Stimulated activated CD4-positive, alpha-beta T cell treated with anti-CD3 and anti-CD28 coated beads, Interleukin-2, amount 100 ng/mL, for 48 hours (primary cell): ENCODE data around the gene STK4.
"Not testable (repeated sequence)": the region's sequence is repeated elsewhere in the genome, so short reads cannot be mapped to it uniquely, and the experiment has no call there.

Source experiments
- DNase-seq, 2 donors: peaks; one replicate each; pipeline ENCODE4 v3.0.0-alpha.2; 2020

Gene STK4

DNA sequence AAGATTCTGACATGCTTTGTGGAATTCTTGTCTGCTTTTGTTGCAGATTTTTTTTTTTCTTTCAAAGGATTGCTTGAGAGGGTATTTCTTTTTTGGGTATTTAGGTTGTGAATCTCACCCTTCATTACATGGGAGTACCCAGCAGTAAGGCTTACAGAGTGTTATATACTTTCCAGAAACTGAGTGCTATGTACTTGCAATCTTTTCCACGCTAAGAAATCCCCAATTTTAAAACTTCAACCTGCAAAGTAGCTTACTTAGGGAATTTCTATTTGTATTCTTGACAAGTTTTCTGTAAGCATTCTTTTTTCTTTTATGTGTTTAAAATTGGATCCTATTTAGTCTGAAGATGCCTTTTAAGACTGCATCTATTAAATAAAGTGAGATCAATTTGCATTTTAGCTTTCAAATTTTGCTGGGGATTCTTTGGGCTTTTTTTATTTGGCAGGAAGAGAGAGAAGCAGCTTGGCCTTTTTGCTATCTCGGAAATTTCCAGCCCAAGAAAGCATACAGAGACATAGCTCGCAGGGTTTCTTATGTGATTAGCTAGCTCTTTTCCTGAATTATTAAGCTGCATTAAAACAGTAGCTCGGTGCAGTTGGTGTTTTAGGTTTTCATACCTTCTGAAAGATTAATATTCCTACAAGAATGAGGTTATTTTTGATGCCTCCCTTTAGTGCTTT, 92.0 kb downstream of the STK4 start:
- DNase-seq: no peak

GRCh38 chr20:45059022-45059728, 92.9 kb downstream of the STK4 start:
- no peak for DNase-seq

DNA sequence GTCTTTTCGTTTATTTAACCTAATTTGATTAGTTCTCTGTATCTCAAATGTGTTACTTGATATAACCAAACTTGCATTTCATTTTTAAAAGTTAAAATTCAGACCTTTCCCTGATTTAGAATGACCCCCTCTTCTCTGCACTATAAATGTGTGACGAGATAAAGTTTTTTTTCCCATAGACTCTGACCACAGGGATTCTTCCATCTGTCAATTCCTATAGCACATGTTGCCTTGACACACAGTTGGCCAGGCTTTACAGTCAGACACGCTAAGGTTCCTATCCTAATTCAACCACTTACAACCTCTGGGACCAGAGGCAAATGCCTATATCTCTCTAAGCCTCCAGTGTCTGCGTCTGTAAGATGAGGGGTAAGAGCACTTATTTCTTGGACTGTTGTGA, 94.0 kb downstream of the STK4 start:
- no peak for DNase-seq

DNA sequence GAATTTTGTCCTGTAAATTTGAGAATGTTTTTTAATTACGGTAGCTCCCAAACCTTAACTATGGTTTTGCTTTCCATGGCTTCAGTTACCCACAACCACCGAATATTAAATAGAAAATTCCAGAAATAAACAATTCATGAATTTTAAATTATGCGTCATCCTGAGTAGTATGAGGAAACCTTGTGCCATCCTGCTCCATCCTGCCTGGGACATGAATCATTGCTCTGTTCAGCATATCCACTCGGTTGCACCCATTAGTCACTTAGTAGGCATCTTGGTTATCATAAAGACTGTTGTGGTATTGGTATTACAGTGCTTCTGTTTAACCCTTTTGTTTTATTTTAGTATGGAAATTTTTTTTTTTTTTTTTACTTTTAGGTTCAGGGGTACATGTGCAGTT, 94.9 kb downstream of the STK4 start:
- DNase-seq: no peak

DNA sequence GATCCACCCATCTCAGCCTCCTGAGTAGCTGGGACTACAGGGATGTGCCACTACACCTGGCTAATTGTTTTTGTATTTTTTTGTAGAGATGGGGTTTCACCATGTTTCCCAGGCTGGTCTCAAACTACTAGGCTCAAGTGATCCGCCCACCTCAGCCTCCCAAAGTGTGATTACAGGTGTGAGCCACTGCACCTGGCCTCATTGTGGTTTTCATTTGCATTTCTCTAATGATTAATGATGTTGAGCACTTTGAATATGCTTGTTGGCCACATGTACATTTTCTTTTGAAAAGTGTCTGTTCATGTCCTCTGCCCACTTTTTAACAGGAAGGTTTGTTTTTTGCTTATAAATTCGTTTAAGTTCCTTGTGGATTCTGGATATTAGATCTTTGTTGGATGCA, 96.8 kb downstream of the STK4 start:
- DNase-seq: not testable (repeated sequence)

- no peak for DNase-seq
Measured at GRCh38 chr20:45064812-45065211, 98.5 kb downstream of the STK4 start.

- no peak for DNase-seq
Measured at GRCh38 chr20:45066372-45066771, 100.1 kb downstream of the STK4 start.

GRCh38 chr20:45067087-45067486, 100.8 kb downstream of the STK4 start:
- no peak for DNase-seq

DNA sequence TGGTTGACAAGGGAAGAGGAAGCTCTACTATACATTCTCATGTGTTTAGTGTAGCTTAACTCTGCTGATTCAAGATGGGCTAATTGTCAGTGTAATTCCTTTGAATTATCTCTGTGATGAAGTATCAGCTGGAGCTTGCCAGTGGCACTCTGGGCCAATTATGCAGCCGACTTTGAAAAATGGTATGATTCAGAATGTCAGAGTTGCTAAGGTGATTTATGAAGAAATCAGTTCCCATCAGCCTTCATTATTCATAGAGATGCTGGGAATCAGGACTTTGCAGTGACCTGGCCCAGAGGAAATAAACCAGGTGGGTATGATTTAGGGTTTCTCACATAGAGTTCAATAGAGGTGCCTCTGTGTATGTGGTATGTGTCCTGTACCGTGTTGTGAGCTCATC, 101.2 kb downstream of the STK4 start:
- DNase-seq: no peak

GRCh38 chr20:45069261-45069660, 102.9 kb downstream of the STK4 start:
- no peak for DNase-seq

GRCh38 chr20:45070932-45071632, 104.8 kb downstream of the STK4 start:
- no peak for DNase-seq

GRCh38 chr20:45072066-45072465, 105.8 kb downstream of the STK4 start:
- DNase-seq: no peak

GRCh38 chr20:45073221-45073620, 106.9 kb downstream of the STK4 start:
- no peak for DNase-seq

GRCh38 chr20:45077559-45077958, 111.2 kb downstream of the STK4 start:
- no peak for DNase-seq

GRCh38 chr20:45080867-45081624, 114.7 kb downstream of the STK4 start:
- DNase-seq: no peak

- DNase-seq: no peak
Measured at GRCh38 chr20:45082468-45082867, 116.2 kb downstream of the STK4 start.

GRCh38 chr20:45083127-45083526, 116.8 kb downstream of the STK4 start:
- DNase-seq: no peak

- no peak for DNase-seq
Measured at GRCh38 chr20:45085289-45085688, 119.0 kb downstream of the STK4 start.

DNA sequence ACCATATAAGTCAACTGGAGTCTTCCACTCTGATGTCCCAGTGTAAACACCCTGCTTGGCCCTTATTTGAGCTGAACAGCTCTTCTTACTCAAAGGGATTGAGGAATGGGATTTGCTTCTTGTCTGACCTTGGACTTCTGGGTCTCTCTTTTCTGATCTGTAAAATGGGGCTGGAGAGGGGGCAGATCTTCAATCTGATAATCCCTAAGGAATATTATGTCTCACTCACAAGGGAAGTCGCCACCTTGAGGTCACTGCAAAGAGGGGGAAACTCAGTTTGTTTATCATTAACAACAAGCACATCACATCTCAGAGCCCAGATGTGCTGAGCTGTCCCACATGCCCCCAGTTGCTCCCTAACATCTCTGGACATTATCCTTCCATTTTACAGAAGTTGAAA, 119.6 kb downstream of the STK4 start:
- no peak for DNase-seq

GRCh38 chr20:45087097-45087790, 120.9 kb downstream of the STK4 start:
- no peak for DNase-seq

DNA sequence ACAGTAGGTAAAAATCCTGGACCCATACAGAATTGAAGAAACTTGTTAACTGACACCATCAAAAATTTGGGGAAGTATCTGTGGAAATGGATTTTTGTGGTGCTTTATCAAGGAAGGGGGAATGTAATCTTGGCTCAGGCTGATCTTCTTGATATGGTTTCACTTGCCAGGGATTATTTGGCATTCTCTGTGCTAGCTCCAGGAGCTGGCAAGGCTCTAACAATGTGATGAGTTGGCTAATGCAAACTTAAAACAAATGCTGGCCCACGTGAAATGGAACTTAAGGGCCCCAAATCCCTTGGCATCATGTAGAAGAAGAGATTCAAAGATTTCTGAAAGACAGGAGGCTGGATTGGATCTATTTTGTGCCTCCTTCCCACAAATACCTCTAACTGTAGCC, 121.5 kb downstream of the STK4 start:
- no peak for DNase-seq

- DNase-seq: no peak
Measured at GRCh38 chr20:45088247-45088646, 121.9 kb downstream of the STK4 start.

GRCh38 chr20:45090481-45090880, 124.2 kb downstream of the STK4 start:
- no peak for DNase-seq
